Stomach smooth muscle (tissue), 2 donors: Measurements from ENCODE around the gene ANKRD29.
A peak's percentile ranks its signal among the peaks of the same experiment; 100 is the strongest.

ENCODE experiments used
- H3K27ac ChIP-seq: one replicate; pipeline ENCODE4 v1.7.0; 2013; ENCODE audit warnings: mild to moderate bottlenecking, low read length, inconsistent platforms
- H3K27me3 ChIP-seq, 2 donors: one replicate each; pipeline ENCODE4 v1.7.0; 2013; ENCODE audit warnings: low read length in 2 of 2; ENCODE audit not compliant: insufficient read depth in 2 of 2, control insufficient read depth in 1 of 2
- H3K36me3 ChIP-seq, 2 donors: one replicate each; pipeline ENCODE4 v1.7.0; 2013; ENCODE audit warnings: low read length in 2 of 2; ENCODE audit not compliant: control insufficient read depth in 2 of 2, insufficient read depth in 2 of 2
- H3K4me1 ChIP-seq: one replicate; pipeline ENCODE4 v1.7.0; 2013; ENCODE audit warnings: low read length; ENCODE audit not compliant: control insufficient read depth, insufficient read depth
- H3K4me3 ChIP-seq, 2 donors: one replicate each; pipeline ENCODE4 v1.7.0; 2013; ENCODE audit warnings: low read length in 2 of 2
- H3K9ac ChIP-seq, 2 donors: one replicate each; pipeline ENCODE4 v1.7.0; 2013; ENCODE audit warnings: low read length in 2 of 2, mild to moderate bottlenecking in 1 of 2
- H3K9me3 ChIP-seq, 2 donors: one replicate each; pipeline ENCODE4 v1.7.0; 2013; ENCODE audit warnings: low read length in 2 of 2; ENCODE audit not compliant: control insufficient read depth in 2 of 2
- donor health status: healthy.
- donor health status: Pancreatic carcinoma.

ANKRD29 gene

DNA sequence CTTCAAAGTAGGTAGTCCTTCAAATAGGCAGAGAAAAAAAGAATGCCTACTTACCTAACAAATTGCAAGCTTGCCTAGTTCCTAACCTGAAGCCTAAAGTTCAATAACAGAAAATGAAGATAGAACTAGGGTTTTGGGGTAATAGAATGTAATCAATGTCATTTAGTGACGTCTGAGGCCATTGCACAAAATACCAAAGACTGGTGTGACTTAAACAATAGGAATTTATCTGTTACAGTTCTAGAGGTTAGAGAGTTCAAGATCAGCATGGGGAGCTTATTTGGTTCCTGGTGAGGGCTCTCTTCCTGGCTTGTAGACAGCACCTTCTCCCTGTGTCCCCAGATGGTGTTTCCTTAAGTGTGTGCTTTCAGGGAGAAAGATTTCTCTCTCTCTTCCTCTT lies 71.7 kb downstream of the ANKRD29 start:
- H3K4me1 ChIP-seq, result peaks cover 7% of the 10 kb centered on the region
- H3K9ac ChIP-seq, result no peak overlapping the region
- H3K27ac ChIP-seq, result no peak overlapping the region
- no peak overlapping the region for H3K4me3 ChIP-seq
- H3K36me3 ChIP-seq, result no peaks in the 10 kb centered on the region
- no peaks in the 10 kb centered on the region for H3K27me3 ChIP-seq
- no peaks in the 10 kb centered on the region for H3K9me3 ChIP-seq

GRCh38 chr18:23588836-23589560 lies 73.7 kb downstream of the ANKRD29 start:
- no peaks in the 10 kb centered on the region for H3K9me3 ChIP-seq
- no peak overlapping the region for H3K9ac ChIP-seq
- peaks cover 20% of the 10 kb centered on the region for H3K4me1 ChIP-seq
- no peak overlapping the region for H3K27ac ChIP-seq
- H3K36me3 ChIP-seq, result no peaks in the 10 kb centered on the region
- no peak overlapping the region for H3K4me3 ChIP-seq
- H3K27me3 ChIP-seq, result no peaks in the 10 kb centered on the region

DNA sequence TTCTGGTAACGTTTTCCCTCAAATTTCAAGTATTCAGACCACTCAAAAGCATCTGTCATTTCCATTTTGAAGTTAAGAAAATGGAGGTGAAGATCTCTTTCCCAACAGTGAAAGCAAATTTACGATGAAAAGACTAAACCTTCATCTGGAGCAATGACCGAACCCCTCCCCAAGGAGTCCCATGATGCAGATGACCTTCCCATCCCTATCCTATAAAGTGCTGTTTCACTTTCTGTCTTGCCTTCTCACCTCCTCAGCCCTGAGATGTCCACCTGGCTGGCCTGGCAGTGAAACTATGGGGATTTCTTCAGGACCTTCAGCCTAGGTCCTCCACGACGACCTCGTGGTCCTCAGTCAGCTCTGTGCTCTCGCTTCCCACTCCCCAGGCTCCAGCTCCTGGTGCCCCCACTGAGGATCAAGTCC lies 75.5 kb downstream of the ANKRD29 start:
- Histone ChIP-seq H3K9me3 (no peaks in the 10 kb centered on the region), H3K27ac (peak overlapping the region; percentile 98), H3K4me1 (peaks cover 24% of the 10 kb centered on the region), H3K9ac (peak overlapping the region; percentile 48 to 90), H3K27me3 (no peaks in the 10 kb centered on the region), H3K4me3 (peak overlapping the region; percentile 33 to 96), H3K36me3 (no peaks in the 10 kb centered on the region)

DNA sequence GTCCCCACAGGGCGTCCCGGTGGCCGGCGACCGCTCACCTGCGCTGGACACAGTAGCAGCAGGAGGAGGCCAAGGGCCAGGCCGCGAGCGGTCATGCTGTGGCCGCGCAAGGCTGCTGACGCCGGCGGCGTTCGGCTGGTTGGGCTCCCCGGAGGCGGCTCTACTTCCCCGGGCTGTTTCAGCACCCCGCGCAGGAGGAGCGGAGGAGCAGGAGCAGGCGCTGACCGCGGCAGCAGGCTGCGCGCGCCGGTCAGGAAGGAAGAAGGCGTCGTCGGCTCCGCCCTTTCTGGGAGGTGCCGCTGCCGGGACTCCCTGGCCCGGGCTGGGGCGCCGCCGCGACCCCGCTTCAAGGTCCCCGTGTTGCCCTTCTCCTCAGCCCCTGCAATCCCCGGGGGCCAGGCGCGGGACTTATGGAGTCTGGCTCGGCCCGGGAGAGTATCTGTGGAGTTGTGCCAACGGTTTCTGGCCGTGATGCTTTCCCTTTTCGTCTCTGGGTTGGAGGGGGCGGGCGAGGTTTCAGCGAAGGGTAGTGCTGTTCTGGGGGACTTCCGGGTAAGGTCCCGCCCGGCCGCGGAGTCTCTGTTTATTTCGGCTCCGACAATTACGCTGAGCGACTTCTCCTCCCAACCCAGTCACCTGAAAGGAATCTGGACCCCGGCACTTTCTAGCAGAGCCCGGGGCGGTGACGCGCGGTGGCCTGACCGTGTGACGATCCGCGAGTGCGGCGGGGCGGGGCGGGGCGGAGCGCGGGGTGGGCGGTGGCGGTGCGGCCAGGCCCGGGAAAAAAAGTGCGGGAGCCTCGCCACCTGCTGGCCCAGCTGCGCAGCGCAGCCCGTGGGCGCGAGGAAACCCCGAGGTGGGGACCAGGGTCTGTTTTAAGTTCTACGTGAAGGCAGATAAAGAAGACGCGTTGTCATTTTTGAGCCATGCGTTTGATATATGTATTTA lies 76.2 kb downstream of the ANKRD29 start, which contains the start of gene NPC1:
Gene NPC1, minus strand, starts transcription at position 258 of the 948 bp plus-strand sequence. Its CDS starts 163 bp downstream, at position 95.
- Histone ChIP-seq H3K27me3 (no peaks in the 10 kb centered on the region), H3K9ac (peak within 1 kb of the TSS; percentile 90 to 98), H3K4me1 (peaks cover 24% of the 10 kb centered on the region)

GRCh38 chr18:23585897-23586248 lies 76.8 kb downstream of the ANKRD29 start:
- Histone ChIP-seq H3K27ac (peak overlapping the region; percentile 98), H3K4me3 (peak overlapping the region; percentile 88 to 96), H3K36me3 (no peaks in the 10 kb centered on the region), H3K27me3 (no peaks in the 10 kb centered on the region), H3K4me1 (peaks cover 24% of the 10 kb centered on the region), H3K9me3 (no peaks in the 10 kb centered on the region), H3K9ac (peak overlapping the region; percentile 90 to 98)

More for the DNA sequence above, 76.2 kb downstream of the ANKRD29 start, which contains the start of gene NPC1:
- Histone ChIP-seq H3K9me3 (no peaks in the 10 kb centered on the region), H3K27ac (peak within 1 kb of the TSS; percentile 98), H3K36me3 (no peaks in the 10 kb centered on the region), H3K4me3 (peak within 1 kb of the TSS; percentile 88 to 96)

- peaks cover 0 to 4% of the 10 kb centered on the region in 2 donors for H3K36me3 ChIP-seq
- H3K9me3 ChIP-seq, result no peaks in the 10 kb centered on the region
- H3K27ac ChIP-seq, result peak overlapping the region; percentile 98
- peak overlapping the region; percentile 90 to 98 for H3K9ac ChIP-seq
- peaks cover 24% of the 10 kb centered on the region for H3K4me1 ChIP-seq
- no peaks in the 10 kb centered on the region for H3K27me3 ChIP-seq
- peak overlapping the region; percentile 88 to 96 for H3K4me3 ChIP-seq
Measured at GRCh38 chr18:23585007-23585871, 77.5 kb downstream of the ANKRD29 start.

GRCh38 chr18:23584019-23584983 lies 78.4 kb downstream of the ANKRD29 start:
- Histone ChIP-seq H3K4me1 (peaks cover 24% of the 10 kb centered on the region), H3K9me3 (no peaks in the 10 kb centered on the region), H3K4me3 (no peak overlapping the region), H3K36me3 (peaks cover 0 to 4% of the 10 kb centered on the region in 2 donors), H3K9ac (peak overlapping the region in 1 of 2 donors; percentile 9), H3K27ac (no peak overlapping the region), H3K27me3 (no peaks in the 10 kb centered on the region)

- Histone ChIP-seq H3K4me3 (no peak overlapping the region), H3K27me3 (no peaks in the 10 kb centered on the region), H3K9ac (no peak overlapping the region), H3K9me3 (no peaks in the 10 kb centered on the region), H3K27ac (no peak overlapping the region), H3K36me3 (peaks cover 0 to 4% of the 10 kb centered on the region in 2 donors), H3K4me1 (peaks cover 24% of the 10 kb centered on the region)
Measured at GRCh38 chr18:23583071-23583865, 79.4 kb downstream of the ANKRD29 start.
